H1 (cell line): ENCODE measurements around the gene ADD3. TPM values are rescaled to one million over a fixed set of nuclear protein-coding genes. Genes with fewer than 3 reads are reported as not detected.

ENCODE experiments used
- ASH2L ChIP-seq: fragments of 200-600, 300-600 bp; sonication (generic); IDR thresholded peaks from one replicate; pipeline ENCODE4 v1.7.1; 2017; ENCODE audit warnings: low read length
- EZH2 ChIP-seq: fragments of 200-600 bp; sonication (generic); IDR thresholded peaks from 2 replicates; pipeline ENCODE4 v1.7.1; 2012; ENCODE audit warnings: low read depth, mild to moderate bottlenecking, moderate library complexity, low read length, inconsistent platforms; ENCODE audit not compliant: severe bottlenecking
- FOSL1 ChIP-seq: IDR thresholded peaks from 2 replicates; pipeline ENCODE4 v1.6.1; 2011; ENCODE audit warnings: mild to moderate bottlenecking, low read depth, low read length, moderate library complexity; ENCODE audit not compliant: insufficient read depth
- NANOG ChIP-seq: IDR thresholded peaks from 2 replicates; pipeline ENCODE4 v1.6.1; 2011; ENCODE audit warnings: low read length, low read depth, mild to moderate bottlenecking, inconsistent platforms; ENCODE audit not compliant: insufficient read depth, poor library complexity, severe bottlenecking
- PHF8 ChIP-seq: fragments of 200-600 bp; sonication (generic); conservative IDR thresholded peaks from 2 replicates; pipeline ENCODE4 v1.7.1; 2012; ENCODE audit warnings: low read depth, mild to moderate bottlenecking, inconsistent platforms, low read length, moderate library complexity
- POLR2A ChIP-seq, 2 experiments: IDR thresholded peaks; 1 replicate in 1 of 2; 2 replicates in 1 of 2; pipeline ENCODE4 v1.6.1; 2011; ENCODE audit warnings: low read depth in 2 of 2, low read length in 2 of 2, mild to moderate bottlenecking in 2 of 2; ENCODE audit errors: control extremely low read depth in 1 of 2
- SIX5 ChIP-seq: IDR thresholded peaks from 2 replicates; pipeline ENCODE4 v1.6.1; 2011; ENCODE audit warnings: mild to moderate bottlenecking, low read depth, low read length
- SRF ChIP-seq: IDR thresholded peaks from 2 replicates; pipeline ENCODE4 v1.6.1; 2011; ENCODE audit warnings: mild to moderate bottlenecking, low read depth, low read length, moderate library complexity
- polyA plus RNA-seq, 7 experiments: library from polyadenylated mRNA; depleted of rRNA in 3 of 7; stranded (reverse) in 5 of 7; unstranded in 2 of 7; fragments of >200 nt in 5 of 7; fragments of 200-250 nt in 2 of 7; gene quantifications; 1 replicate in 5 of 7; 2 replicates in 1 of 7; 4 replicates in 1 of 7; pipeline versions ENCODE4 v1.2.1 to v1.2.3, GENCODE V29; 2011 to 2013; ENCODE audit warnings: missing spikeins in 2 of 7, mixed read lengths in 2 of 7
- total RNA-seq: library from RNA; stranded (reverse); fragmentation: NEBNext Ultra II Directional; extraction: Animal tissue kit (Norgen Biotek cat#: 25700); gene quantifications from 2 replicates; pipeline ENCODE4 v1.2.1, GENCODE V29; 2021

The ADD3 gene
- total and polyA plus RNA-seq, 2 of the 8 experiments (the other 6 are each of a cell fraction or from before 2014, with no cell fraction given): 44.7 to 85.6 TPM

DNA sequence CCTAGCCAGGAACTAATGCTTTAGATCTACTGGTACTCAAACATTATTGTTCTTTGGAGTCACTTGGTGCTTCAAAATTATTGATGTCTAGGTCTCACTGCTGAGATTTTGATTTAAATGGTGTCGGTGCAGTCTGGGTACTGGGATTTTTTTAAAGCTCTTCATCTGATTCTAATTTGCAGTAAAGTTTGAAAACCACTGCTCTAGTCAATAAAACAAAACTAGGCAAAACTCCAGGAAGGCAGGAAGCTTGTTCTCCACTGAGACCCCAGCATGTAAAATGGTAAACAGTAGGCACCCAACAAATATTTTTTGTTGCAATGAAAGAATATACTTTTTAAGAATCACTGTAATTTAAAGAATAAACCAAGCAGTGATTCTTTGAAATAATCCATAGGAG lies 49.7 kb downstream of the ADD3 start (continued):
- TF ChIP-seq NANOG (no peak), ASH2L (no peak), PHF8 (no peak), FOSL1 (no peak), SRF (no peak), POLR2A (IDR thresholded peaks at IDR 0.05; ENCODE audit: control extremely low read depth in 1 of 2, low read depth in 2 of 2, low read length in 2 of 2) (no peak), EZH2 (no peak), SIX5 (no peak)
